GM21381 (cell line): Measurements from ENCODE around the gene PFKFB4.
"Not testable (repeated sequence)": the region's sequence is repeated elsewhere in the genome, so short reads cannot be mapped to it uniquely, and the experiment has no call there.

Experiments used
- ATAC-seq: cut with Tn5 transposase; IDR thresholded peaks from one replicate; pipeline ENCODE4 v1.9.1; 2021; ENCODE audit warnings: mild to moderate bottlenecking, moderate library complexity; ENCODE audit not compliant: unreplicated experiment

The PFKFB4 gene

GRCh38 chr3:48535578-48535977 is 21.0 kb downstream of the PFKFB4 start:
- ATAC-seq: no peak

- no peak for ATAC-seq
These were observed 23.6 kb downstream of the PFKFB4 start for GRCh38 chr3:48532977-48533337.

- no peak for ATAC-seq
These were observed 24.2 kb downstream of the PFKFB4 start for GRCh38 chr3:48532271-48532976.

GRCh38 chr3:48530701-48531100 is 25.9 kb downstream of the PFKFB4 start:
- not testable (repeated sequence) for ATAC-seq

GRCh38 chr3:48528754-48529153 is 27.8 kb downstream of the PFKFB4 start:
- ATAC-seq: no peak

- ATAC-seq: no peak
These were observed 28.6 kb downstream of the PFKFB4 start for GRCh38 chr3:48528048-48528447.

GRCh38 chr3:48524970-48525369 is 31.6 kb downstream of the PFKFB4 start:
- ATAC-seq: no peak

GRCh38 chr3:48521635-48522034 is 35.0 kb downstream of the PFKFB4 start:
- no peak for ATAC-seq

GRCh38 chr3:48519277-48519643 is 37.3 kb downstream of the PFKFB4 start:
- ATAC-seq: no peak

GRCh38 chr3:48518638-48519276 is 37.8 kb downstream of the PFKFB4 start:
- no peak for ATAC-seq

- ATAC-seq: no peak
These were observed 38.5 kb downstream of the PFKFB4 start for GRCh38 chr3:48518069-48518468.

GRCh38 chr3:48516571-48516970 is 40.0 kb downstream of the PFKFB4 start:
- ATAC-seq: no peak

- ATAC-seq: no peak
These were observed 42.0 kb downstream of the PFKFB4 start for GRCh38 chr3:48514431-48515227.

- no peak for ATAC-seq
These were observed 45.1 kb downstream of the PFKFB4 start for GRCh38 chr3:48511551-48511950.

- ATAC-seq: peak; percentile 45
These were observed 49.1 kb downstream of the PFKFB4 start for GRCh38 chr3:48507256-48508061.

- ATAC-seq: no peak
These were observed 50.6 kb downstream of the PFKFB4 start for GRCh38 chr3:48505968-48506504.

- no peak for ATAC-seq
These were observed 51.5 kb downstream of the PFKFB4 start for GRCh38 chr3:48505146-48505545.

- peak; percentile 50 for ATAC-seq
These were observed 52.3 kb downstream of the PFKFB4 start, which contains the start of gene SHISA5 for GRCh38 chr3:48504051-48504946. Gene SHISA5, minus strand, starts transcription at chr3:48504174. Its CDS starts 80 bp downstream, at chr3:48504094.

GRCh38 chr3:48503401-48504050 is 53.1 kb downstream of the PFKFB4 start:
- ATAC-seq: no peak
